HG02840 (cell line): Measurements from ENCODE around the gene TCN2.
"Not testable (repeated sequence)": the region's sequence is repeated elsewhere in the genome, so short reads cannot be mapped to it uniquely, and the experiment has no call there.

Experiments
- ATAC-seq: cut with Tn5 transposase; IDR thresholded peaks from one replicate; pipeline ENCODE4 v1.9.1; 2021; ENCODE audit warnings: mild to moderate bottlenecking, moderate library complexity, moderate number of reproducible peaks; ENCODE audit not compliant: unreplicated experiment, low FRiP score

The TCN2 gene

DNA sequence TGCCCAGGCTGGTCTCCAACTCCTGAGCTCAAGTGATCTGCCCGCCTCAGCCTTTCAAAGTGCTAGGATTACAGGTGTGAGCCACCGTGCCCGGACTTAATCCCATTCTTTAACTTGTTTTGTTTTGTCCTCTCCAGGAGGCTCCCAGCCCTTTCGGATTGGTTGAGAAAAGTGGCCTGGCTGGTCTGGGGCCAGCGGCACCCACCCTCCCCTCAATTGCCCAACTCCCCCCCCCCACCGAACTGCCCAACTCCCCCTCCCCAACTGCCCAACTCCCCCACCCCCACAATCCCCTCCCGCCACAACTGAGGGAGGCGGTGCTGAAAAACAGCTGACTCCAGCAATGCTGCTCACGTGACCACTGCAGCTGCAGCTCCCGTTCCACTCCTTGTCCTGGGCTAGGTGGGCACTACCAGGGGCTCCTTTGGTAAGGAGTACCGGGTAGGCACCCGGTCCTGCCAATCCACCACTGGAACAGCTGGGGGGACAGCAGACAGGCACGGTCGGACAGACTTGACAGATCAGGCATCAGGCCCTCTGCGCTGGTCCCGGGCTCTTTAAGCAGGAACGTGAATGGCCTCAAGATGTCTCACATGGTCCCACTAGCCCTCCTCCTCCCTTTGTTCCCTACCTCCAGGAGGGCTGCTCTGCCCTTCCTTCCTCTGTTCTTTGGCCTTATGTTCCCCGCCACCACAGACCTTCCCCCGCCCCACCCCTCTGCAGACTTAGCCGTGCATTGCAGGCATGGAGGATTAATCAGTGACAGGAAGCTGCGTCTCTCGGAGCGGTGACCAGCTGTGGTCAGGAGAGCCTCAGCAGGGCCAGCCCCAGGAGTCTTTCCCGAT, at the start of gene TCN2:
TCN2 (plus strand) TSS at position 720 of the 845 bp plus-strand sequence. CDS start 158 bp downstream, outside the sequence.
- no peak for ATAC-seq

DNA sequence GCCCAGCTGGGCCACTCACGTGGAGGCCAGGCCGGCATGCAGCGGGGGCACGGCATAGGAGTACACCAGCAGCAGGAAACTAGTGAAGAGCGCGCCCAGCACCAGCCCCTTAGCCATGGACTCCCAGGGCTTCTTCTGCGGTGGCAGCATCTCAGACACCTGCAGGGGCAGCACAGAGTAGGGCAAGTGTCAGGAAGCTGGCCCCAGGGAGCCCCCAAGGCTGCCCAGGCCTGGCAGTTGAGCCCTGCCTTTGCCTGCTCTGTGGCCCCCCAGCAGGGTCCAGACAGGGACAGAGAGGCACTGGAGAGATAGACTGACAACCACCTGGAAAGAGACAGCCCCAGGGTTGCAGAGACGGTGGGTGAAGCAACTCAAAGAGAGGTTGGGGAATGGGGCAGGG, 49.7 kb upstream of the TCN2 start:
- no peak for ATAC-seq

DNA sequence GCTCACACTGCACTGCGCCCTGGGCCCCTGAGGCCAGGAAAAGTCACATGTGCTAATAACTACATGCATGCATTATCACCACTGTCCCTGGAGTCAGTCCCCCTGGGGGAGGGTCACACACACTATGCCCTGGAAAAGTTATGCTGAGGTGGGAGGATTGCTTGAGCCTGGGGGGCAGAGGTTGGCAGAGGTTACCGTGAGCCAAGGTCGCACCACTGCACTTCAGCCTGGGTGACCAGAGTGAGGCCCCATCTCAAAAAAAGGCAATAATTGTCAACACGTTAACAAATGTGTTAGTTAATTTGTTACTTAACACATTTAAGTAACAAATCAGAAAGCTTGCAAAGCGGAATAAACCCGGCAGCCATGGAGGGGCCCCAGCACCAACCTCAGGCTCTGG, 47.1 kb upstream of the TCN2 start:
- no peak for ATAC-seq

DNA sequence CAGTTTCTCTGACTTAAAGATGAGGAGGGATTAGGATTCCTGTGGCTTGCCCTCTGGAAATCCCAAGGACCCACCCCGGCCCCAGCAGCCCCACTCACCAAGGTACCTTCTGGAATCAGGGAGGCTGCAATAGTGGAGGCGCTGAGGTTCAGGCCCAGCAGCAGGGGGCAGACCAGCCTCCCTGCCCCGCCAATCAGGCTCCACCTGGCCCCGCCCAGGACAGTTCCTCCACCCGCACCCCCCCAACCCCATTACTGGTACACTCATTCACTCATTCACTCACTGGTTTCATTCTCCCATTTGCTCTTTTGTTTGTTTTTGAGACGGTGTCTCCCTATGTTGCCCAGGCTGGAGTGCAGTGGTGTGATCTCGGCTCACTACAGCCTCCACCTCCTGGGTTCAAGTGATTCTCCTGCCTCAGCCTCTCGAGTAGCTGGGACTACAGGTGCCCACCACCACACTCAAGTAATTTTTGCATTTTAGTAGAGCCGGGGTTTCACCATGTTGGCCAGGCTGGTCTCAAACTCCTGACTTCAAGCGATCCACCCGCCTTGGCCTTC, 46.3 kb upstream of the TCN2 start:
- ATAC-seq: not testable (repeated sequence)

DNA sequence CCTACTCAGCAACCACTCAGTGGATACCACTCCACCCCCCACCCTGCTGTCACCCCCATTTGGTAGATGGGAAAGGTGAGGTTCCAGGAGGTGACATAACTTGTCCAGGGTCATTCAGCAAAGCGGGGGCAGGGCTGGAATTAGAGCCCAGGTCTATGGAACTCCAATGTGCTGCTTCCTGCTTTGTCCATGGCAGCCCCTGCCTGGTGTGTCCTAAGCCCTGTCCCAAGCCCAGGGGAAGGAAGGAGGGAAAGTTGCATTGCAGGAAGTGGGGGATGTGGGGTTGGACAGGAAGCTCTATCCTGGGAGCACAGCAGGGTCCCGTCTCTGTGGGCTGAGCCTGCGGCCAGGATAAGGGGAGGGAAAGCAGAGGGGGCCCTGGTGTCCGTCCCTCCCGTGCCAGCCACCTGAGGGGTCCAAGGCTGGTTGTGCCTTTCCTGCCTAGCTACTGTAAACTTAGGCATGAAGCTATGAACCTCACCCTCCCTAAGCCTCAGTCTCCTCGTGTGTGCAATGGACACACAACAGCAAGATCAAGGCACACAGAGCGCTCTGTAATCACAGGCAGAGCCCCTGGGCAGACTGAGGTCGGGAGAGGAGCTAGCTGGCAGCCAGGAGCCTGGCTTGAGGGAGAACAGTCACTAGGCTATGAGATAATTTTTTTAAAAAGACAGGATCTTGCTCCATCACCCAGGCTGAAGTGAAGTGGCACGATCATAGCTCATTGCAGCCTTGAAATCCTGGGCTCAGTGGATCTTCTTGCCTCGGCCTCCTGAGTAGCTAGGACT, 45.4 kb upstream of the TCN2 start:
- no peak for ATAC-seq

DNA sequence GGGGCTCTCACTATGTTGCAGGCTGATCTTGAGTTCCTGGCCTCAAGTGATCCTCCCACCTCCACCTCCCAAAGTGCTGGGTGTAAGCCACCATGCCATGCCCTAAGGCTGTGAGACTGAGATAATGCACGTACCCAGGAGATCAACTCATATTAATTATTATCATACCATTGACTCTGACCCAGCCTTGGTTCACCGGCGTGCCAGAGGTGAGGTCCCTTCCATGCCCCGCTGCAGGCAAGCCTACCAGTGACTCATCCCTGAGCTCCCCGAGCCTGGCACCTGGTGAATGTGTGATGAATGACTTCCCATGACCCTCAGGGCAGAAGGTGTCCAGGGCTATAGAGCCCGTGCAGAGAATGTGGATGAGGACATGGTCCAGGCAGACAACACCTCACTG, 44.6 kb upstream of the TCN2 start:
- ATAC-seq: no peak

DNA sequence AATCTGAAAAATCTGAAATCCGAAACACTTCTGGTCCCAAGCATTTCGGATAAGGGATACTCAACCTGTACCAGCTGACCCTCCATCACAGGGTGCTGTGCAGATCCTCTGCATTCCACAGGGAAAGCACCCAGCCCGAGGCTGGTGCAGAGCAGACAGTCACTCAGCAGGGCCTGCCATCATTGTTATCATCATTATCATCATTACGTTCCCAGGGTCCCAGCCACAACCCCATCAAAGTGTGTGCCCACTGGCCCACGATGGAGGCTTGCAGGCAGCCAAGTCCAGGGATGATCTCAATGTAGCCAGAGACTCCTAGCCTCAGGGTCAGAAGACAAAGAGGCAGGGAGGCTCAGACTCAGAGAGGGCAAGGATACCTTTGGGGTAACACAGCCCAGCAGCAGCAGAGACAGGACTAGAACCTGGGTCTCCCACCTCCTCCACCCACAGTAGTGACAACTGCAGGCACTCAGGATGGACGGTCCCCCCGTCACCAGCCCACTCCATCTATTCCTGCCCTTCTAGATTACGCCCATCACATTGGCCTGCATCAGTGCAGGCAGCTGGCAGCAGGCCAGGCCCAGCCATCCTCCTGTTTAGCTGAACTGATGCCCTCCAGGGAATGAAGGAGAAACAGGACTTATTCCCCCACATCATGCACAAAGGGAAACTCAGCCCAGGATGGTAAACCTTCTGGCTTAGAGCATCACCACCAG, 42.8 kb upstream of the TCN2 start:
- ATAC-seq: no peak

DNA sequence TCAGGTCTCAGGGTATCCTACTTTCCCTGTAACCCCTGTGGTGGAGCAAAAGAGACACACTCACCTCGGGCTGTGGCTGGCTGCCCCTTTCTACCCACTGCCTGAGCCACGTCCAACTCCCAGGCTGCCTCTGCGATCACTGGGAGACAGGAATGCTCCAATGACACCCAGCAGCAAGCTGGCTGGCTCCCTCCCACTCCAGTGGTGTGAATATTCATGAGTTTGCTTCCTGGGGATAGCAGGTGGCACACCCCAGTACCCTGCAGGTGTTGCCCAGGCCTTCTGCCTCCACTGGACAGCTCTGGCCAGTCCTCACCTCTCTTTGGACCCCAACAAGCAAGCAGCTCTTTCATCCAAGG, 42.2 kb upstream of the TCN2 start:
- ATAC-seq: no peak

DNA sequence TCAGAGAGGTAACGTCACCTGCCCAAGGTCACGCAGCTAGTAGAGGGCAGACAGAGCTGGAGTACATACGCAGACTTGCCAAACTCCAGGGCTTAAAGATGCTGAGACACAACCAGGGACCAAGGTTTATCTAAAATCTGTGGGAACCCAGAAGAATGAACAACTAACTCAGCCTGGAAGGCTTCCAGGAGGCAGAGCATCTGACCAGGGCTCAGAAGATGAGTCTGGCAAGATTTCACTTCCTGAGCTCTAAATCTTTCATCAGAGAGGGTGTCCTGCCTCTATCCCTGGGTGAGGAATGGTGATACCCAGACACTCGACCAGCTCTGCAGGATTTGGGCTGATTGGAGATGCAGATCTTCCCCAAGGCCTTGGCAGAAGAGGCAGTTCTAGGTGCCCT, 41.6 kb upstream of the TCN2 start:
- ATAC-seq: no peak

DNA sequence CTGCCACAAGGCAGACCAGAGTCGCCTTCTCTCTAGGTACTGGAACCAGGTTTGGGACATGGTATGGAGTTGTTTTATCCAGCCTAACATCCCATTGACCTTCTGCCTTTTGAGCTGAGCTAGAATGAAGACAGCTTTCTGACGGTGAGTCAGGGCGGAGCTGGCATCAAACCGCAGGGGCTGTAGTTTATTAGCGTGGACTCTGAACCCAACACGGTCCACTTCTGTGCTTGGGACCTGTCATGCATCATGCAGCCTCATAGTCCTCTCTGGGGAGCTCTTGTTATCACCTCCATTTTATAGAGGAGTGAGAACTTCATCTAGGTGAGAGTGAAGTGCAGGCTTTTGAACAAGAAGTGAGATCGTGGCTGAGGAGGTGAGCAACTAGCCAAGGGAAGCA, 40.8 kb upstream of the TCN2 start:
- ATAC-seq: no peak

DNA sequence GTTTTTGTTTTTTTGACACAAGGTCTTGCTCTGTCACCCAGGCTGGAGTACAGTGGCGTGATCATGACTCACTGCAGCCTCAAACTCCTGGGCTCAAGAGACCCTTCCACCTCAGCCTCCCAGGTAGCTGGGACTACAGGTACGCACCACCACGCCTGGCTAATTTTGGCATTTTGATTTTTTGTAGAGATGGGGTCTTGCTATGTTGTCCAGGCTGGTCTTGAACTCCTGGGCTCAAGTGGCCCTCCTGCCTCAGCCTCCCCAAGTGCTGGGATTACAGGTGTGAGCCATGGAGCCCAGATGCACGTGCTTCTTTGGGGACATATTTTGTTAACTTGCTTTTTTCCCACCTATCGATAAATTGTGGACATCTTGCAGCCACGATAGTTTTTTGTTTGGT, 39.7 kb upstream of the TCN2 start:
- not testable (repeated sequence) for ATAC-seq

DNA sequence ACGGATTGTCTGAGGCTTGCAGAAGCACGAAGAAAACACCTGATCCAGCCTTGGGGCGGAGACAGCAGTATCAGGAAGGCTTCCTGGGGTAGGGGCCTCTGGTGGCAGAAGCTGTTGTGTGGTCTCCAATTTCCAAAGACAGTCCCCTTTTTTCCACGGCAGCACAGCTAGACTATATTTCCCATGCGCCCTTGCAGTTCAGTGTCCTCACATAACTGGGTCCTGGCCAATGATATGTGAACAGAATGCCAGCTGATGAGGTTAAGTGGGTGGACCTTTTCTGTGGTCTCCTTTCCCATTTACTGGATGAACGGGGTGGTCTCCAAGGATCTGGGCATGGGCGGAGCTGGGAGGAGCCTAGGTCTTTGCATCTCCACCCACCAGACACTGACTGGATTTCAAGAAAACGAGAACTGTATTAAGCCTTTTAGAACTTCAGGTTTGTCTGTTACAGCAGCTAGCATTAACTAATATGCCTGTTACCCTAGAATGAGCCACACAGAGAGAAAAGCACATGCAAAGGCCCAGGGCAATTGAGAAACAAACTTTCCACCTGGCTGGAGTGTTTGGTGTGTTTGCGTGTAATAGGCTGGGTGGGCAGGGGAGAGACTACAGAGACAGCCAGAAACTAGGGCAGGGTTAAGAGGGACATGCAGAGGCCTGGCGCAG, 38.7 kb upstream of the TCN2 start:
- no peak for ATAC-seq

DNA sequence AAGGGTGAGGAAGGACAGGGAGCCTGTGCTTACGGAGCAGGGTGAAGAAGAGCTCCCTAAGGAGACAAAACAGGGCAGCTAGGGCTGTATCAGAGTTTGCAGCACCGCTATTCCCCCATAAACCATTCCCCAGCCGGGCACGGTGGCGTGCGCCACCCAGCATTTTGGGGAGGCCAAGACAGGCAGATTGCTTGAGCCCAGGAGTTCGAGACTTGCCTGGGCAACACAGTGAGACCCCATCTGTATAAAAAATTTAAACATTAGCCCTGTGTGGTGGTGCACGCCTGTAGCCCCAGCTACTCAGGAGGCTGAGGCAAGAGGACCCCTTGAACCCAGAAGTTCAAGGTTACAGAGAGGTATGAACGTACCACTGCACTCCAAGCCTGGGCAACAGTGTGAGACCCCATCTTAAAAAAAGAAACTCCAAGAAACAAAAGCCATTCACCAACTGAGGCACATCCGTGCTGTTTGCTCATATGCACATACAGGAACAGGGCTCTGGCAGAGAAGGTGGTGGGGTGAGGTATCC, 37.2 kb upstream of the TCN2 start:
- no peak for ATAC-seq

DNA sequence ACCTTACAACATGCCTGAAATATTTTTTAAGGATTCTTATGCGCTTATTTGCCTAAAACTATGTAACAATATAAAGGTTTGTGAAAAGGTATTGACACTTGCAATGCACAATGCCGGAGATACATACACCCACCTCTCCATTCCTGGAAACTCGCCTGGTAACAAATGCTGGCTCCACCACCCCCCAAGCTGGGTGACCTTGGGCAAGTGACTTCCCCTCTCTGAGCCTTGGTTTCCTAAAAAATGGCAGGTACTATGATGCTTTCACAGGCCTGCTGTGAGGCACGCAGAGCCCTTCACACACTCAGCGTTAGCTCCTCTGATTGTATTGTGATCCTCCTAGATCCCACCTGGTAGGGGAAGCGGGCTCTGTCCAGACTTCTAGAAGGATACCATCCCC, 34.8 kb upstream of the TCN2 start:
- ATAC-seq: no peak

DNA sequence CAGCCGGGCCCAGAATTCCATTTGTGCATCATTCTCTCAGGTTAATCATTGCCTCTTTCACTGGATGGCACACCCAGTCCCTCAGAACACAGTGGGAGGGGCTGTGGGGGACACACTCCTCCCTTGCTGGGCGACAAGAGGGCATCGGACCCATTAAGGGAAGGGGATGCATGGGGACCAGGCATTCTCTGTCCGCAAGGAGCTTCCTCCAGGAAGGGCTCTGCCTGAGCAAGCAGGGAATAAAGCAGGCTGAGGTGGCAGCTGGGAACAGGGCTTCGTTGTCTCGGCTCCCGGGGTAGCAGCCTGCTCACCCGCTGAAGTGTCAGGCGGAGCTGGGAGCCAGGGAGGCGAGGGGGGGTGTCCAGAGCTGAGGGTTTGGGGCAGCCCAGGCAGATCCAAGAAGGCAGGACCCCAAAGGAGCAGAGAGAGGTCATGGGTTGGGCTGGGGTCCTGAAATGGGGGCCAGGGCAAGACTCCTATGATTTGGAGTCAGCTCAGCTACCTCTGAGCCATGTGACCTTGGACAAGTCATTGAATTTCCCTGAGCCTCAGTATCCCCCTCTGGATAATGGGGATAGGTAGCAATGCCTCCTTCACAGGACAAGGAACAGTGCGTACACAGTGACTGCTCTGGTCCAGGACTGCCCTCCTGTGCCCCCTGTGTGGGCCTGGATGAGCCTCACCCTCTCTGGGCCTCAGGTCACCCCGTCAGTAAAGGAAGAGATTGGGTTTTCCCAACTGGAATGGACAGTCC, 34.0 kb upstream of the TCN2 start:
- ATAC-seq: no peak

DNA sequence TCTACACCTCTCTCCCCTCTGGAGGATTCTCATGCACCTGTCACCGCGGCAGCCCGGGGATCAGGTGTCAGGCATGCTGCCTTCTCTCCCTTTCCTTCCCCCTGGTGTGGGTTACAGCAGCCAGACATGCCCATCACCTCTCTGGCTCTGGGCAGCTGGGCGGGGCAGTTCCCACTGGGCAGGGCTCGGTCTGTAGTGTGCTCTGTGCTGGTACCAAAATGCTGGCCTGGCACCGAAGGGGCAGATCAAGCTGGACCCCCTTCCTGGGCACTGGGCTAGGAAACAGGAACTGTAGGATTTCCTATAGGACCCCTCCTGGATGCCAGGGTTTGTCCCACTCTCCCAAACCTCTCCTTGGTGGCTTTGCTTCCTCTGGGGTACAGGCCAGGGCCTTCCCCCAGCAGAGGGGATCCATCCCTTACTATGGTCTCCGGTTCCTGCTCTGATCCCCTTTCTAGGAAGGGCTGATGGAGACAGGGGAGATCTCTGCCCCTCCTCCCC, 33.3 kb upstream of the TCN2 start:
- no peak for ATAC-seq

DNA sequence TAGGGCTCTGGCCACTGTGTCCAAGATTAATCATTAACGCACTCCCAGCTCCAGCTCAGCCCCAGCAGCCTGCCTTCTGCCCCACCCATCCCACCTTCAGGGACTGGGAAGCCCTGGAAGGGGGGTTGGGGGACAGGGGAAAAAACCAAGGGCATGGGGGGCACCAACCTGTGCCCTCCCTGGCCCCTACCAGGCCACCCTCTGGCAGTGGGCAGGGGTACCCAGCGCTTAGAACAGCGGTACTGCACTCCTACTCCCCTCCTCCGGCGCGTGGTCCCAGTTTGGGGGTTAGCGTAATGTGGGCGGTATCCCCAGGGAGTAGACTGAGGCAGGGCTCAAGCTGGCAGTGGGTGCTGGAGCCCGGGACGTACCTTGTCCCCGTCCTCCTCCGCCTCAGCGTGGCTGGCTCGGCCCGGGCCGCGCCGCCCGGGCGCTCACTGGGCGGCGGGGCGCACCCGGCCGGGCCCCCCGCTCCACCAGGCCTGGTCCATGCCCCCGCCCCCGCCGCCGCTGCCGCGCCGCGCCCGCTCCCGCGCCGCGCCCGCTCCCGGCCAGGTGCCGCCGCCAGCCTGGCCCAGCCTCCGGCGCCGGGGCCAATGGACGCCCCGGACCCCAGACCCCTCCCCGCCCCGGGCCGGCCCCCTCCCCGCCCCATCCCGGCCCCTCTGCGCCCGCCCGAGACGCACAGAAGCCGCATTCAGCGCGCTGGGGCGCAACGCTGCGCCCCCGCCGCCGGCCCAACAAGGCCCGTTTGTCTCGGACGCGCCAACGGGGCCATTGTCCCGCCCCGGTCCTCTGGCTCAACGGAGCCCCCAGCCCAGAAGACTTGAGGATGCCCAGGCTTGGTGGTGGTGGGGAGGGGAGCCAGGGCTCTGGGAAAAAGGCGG, 32.6 kb upstream of the TCN2 start, which contains the start of gene GAL3ST1:
GAL3ST1 (minus strand) TSS at position 571 of the 887 bp plus-strand sequence. CDS start 17,273 bp downstream, outside the sequence.
- no peak for ATAC-seq
